Activated T-cell treated with anti-CD3 and anti-CD28 coated beads for 48 hours (primary cell): ENCODE measurements around the gene GRB10.
"Not testable (repeated sequence)": the region's sequence is repeated elsewhere in the genome, so short reads cannot be mapped to it uniquely, and the experiment has no call there.

ENCODE experiments used
- DNase-seq: peaks from one replicate; pipeline ENCODE4 v3.0.0-alpha.2; 2020; ENCODE audit warnings: low read depth

GRB10 gene

DNA sequence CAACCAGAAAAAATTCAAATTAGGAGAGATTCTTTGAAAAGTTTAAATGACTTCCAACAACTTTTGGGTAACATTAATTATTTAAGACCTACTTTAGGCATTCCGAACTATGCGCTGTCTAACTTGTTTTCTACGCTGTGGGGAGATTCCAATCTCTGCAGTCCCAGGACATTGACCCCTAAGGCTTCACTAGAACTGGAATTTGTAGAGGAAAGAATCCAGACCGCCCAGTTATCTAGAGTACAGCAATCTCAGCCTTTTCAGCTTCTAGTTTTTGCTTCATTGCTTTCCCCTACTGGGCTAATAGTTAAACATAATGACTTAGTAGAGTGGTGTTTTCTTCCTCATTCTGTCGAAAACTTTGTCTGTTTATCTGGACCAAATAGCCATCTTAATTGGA, 202.6 kb downstream of the GRB10 start:
- no peak for DNase-seq

GRCh38 chr7:50578105-50578504, 204.6 kb downstream of the GRB10 start:
- not testable (repeated sequence) for DNase-seq

- DNase-seq: no peak
These were observed 205.1 kb downstream of the GRB10 start for GRCh38 chr7:50577569-50577968.

DNA sequence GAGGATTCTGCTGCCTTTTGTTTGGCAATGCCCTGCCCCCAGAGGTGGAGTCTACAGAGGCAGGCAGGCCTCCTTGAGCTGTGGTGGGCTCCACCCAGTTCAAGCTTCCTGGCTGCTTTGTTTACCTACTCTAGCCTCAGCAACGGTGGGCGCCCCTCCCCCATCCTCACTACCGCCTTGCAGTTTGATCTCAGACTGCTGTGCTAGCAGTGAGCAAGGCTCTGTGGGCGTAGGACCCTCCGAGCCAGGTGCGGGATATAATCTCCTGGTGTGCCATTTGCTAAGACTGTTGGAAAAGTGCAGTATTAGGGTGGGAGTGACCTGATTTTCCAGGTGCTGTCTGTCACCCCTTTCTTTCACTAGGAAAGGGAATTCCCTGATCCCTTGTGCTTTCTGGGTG, 206.3 kb downstream of the GRB10 start:
- not testable (repeated sequence) for DNase-seq

- DNase-seq: no peak
These were observed 214.9 kb downstream of the GRB10 start for GRCh38 chr7:50567715-50568261.

DNA sequence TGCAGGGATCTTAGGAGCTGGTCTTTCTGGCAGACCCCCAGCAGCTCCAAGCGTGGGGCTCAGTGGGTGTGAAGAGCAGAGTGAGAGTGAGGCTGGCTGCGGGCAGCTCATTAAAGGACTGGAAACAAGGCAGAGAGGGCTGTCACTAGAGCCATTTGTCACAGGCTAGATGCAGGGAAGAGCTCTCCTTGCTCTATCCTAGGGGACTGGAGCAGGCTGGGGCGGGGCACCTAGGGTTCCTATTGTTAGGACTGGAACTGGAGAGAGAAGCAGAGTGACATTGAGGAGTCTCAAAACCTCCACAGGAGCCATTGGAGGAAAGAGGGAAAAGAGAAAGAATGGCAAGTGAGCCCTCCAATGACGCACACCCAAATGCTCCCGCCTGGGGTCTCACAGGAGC, 216.7 kb downstream of the GRB10 start:
- DNase-seq: no peak

- DNase-seq: no peak
These were observed 217.2 kb downstream of the GRB10 start for GRCh38 chr7:50565559-50565916.

- DNase-seq: no peak
These were observed 217.8 kb downstream of the GRB10 start, which contains the start of gene DDC for GRCh38 chr7:50564640-50565558. Gene DDC (minus strand): TSS chr7:50565405. CDS start chr7:50544085, 21,320 bp downstream.

GRCh38 chr7:50564171-50564570, 218.5 kb downstream of the GRB10 start:
- no peak for DNase-seq

- DNase-seq: no peak
These were observed 220.6 kb downstream of the GRB10 start for GRCh38 chr7:50562136-50562535.

- DNase-seq: no peak
These were observed 221.8 kb downstream of the GRB10 start for GRCh38 chr7:50560865-50561351.

DNA sequence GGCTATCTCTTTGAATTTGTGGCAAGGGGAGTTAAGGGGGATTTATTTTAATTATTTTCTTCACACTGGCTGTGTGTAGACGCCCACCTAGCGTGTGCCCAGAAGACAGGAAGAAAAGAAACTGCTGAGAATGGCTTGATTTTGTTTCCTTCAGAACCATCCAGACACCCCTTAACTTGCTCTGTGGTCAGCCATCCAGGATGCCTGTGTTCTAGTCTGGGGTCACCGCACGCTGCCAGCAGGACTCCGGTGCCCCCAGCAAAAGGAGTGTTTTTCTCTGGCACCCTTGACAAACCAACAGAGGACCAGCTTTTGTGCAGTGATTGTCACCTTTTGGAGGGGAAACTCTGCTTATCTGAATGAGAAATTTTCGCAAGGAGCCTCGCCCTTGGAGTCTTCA, 222.8 kb downstream of the GRB10 start:
- DNase-seq: no peak

DNA sequence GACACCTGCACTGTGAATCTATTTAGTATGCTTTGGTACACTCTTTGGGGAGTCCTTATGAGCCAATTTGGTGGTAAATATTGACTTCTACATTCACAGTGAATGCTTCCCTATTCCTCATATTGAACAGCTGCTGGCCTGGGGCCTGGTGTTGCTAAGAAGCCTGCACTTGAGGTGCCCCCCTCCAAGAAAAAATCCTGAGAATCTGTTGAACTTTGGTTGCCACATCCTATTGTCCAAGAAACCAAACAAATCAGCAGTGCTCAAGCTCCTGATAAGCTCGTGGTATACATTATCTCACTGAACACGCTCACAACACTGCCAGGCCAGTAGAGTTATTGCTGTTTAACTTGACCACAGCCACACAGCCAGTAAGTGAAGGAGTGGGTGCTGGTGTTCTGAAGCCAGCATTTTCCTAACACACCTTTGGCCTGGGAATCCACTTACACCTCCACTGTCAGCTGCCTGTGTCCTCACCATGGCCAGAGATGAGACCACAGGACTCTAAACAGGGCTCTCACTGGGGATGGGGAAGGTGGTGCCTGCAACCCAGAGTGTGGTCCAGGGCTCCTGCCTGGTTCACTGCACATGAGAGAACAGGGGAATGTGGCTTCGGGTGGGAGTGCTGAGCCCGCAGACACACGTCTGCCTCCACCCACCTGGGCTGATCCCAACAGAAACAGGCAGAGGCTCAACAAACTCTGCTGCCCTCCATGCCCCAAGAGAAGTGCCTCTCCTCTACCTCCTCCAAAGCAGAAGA, 224.2 kb downstream of the GRB10 start:
- no peak for DNase-seq

DNA sequence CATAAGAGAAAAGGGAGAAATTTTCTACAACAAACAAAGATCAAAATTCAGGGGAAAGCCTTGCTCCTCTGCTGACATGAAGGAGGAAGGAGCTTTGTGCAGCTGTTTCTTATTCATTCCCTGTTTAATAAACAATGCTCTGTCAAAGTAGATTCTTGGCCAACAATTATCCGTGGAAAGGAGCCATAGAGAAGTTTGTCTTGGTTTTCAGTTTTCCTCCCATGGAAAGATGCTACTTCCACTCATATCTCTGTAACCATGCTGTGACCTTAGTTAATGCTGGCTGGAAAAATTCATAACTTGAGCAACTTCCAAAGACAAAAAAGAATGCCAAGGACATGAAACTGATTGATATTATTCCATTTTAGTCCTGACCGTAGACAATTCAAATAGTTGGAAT, 225.6 kb downstream of the GRB10 start:
- no peak for DNase-seq

DNA sequence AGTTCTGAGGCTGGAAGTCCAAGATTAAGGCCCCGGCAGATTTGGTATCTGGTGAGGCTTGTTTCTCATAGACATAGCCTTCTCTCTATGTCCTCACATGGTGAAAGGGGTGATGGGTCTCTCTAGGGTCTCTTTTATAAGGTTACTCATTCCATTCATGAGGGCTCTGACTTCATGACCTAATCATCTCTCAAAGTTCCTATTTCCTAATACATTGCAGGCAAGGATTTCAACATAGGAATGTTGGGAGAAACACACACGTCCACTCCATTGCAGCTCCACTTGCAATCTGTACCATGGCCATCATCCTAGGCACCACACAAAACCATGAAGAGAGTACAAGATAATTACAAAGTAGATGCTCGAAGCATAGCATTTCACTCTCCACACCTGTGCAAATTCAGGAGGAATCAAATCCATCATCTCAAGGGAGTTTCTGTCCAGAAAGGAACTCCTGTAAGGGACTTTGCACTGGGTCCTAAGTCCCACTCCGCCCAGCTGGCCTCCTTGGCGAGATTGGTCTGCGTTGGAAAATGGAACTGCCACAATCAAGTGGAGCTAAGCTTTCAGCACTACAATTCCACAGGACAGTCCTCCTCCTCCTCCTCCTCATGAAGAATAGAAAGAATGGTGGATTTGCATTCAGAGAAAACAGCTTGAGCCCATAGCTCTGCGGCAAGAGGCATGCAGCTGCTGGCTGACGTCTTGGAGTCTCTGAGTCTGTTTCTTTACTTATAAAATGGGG, 226.3 kb downstream of the GRB10 start:
- DNase-seq: no peak

GRCh38 chr7:50555594-50556140, 227.0 kb downstream of the GRB10 start:
- DNase-seq: no peak

DNA sequence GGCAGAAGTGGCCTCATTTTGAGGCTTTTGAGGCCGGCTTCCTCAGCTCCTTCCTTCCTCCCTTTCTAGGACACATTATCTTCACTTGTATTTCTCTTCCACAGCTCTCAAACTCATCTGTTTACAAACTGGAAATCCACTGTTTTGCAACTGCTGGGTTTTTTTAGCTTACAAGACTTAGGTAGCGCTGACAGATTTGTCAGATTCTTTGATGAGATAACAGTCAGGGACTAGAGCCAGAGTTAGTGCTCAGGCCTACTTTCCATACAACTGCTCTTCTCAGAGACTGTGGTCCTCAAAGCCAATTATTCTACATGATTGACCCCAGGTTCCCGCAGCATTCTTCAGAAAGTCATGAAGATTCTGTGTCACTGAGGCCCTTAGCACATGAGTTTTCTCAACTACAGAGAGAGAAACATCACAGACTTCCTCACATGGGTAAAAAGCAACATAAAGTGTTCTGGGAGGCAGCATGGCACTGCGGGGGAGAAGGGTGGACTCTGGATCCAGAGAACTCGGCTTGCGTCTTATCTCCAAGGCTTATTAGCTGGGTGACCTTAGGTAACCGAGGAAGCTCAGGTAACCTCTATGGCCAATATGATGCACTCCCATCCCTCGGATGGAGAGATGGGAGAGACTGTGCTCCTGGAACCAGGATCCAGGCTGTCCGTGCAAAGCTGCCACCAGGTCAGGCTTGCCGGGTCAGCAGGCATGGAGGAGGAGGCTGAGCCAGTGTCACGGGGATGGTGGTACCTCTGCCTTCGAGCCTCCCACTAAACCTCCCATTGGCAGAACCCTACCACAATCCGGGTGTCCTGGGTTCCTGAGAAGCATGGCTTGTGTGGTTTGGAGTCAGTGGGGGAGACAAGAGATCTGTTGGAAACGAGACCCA, 228.0 kb downstream of the GRB10 start:
- no peak for DNase-seq

- no peak for DNase-seq
These were observed 228.7 kb downstream of the GRB10 start for GRCh38 chr7:50553973-50554372.

GRCh38 chr7:50552921-50553320, 229.8 kb downstream of the GRB10 start:
- no peak for DNase-seq

- DNase-seq: no peak
These were observed 230.6 kb downstream of the GRB10 start for GRCh38 chr7:50552139-50552538.

- DNase-seq: not testable (repeated sequence)
These were observed 237.1 kb downstream of the GRB10 start for GRCh38 chr7:50545613-50546012.
